IMR-90 (cell line): ENCODE data around the gene SFTA2. TPM values are rescaled to one million over a fixed set of nuclear protein-coding genes. Genes with fewer than 3 reads are reported as not detected.

Source experiments
- ATAC-seq: fragments of 200-7000 bp; cut with Tn5 transposase; 2 replicates; pipeline ENCODE4 v1.9.1; 2020; ENCODE audit warnings: low read depth, mild to moderate bottlenecking, moderate library complexity
- BruUV-seq: library from RNA; stranded (reverse); fragments of 400-500 nt; replicated peaks from 2 replicates; lab custom pipeline; 2021; lab: Mats Ljungman, UMichigan
- CTCF ChIA-PET: fragments of 300-600 bp; formaldehyde crosslinking; extraction: SDS; loops from one replicate; lab custom pipeline; 2021; ENCODE audit warnings: antibody characterized with exemption; lab: Yijun Ruan, JAX
- POLR2A ChIA-PET: fragments of 300-600 bp; sonication (Branson Sonifier 250); formaldehyde crosslinking; loops from one replicate; lab custom pipeline; 2022; ENCODE audit warnings: antibody characterized with exemption; ENCODE audit not compliant: unreplicated experiment; lab: Charles Lee
- DNase-seq: peaks from one replicate; pipeline ENCODE4 v3.0.0; 2013
- H2AFZ ChIP-seq: replicated peaks from 2 replicates; pipeline ENCODE3; 2013; ENCODE audit warnings: low read length, mild to moderate bottlenecking; ENCODE audit not compliant: poor library complexity
- H2AK5ac ChIP-seq: 2 replicates; pipeline ENCODE4 v1.6.1; 2013; ENCODE audit warnings: low read depth, low read length, inconsistent platforms
- H2AK9ac ChIP-seq: replicated peaks from 2 replicates; pipeline ENCODE3; 2013; ENCODE audit warnings: mild to moderate bottlenecking, low read depth, low read length, moderate library complexity; ENCODE audit not compliant: poor library complexity
- H2BK120ac ChIP-seq: 2 replicates; pipeline ENCODE4 v1.6.1; 2013; ENCODE audit warnings: low read depth, low read length, inconsistent platforms
- H2BK15ac ChIP-seq: 3 replicates; pipeline ENCODE4 v1.6.1; 2013; ENCODE audit warnings: low read depth, low read length, inconsistent platforms
- H2BK20ac ChIP-seq: 2 replicates; pipeline ENCODE4 v1.6.1; 2013; ENCODE audit warnings: low read depth, mild to moderate bottlenecking, inconsistent platforms, low read length, moderate library complexity
- H2BK5ac ChIP-seq: 2 replicates; pipeline ENCODE4 v1.6.1; 2013; ENCODE audit warnings: mild to moderate bottlenecking, low read depth, low read length, inconsistent platforms; ENCODE audit not compliant: poor library complexity, severe bottlenecking
- H3K14ac ChIP-seq: replicated peaks from 2 replicates; pipeline ENCODE4 v1.6.1; 2013; ENCODE audit warnings: low read depth, low read length, inconsistent platforms
- H3K18ac ChIP-seq: 2 replicates; pipeline ENCODE4 v1.6.1; 2013; ENCODE audit warnings: low read depth, low read length, control low read depth
- H3K23ac ChIP-seq: 2 replicates; pipeline ENCODE4 v1.6.1; 2013; ENCODE audit warnings: low read depth, low read length, inconsistent platforms
- H3K27ac ChIP-seq: 2 replicates; pipeline ENCODE4 v1.5.1; 2013; ENCODE audit warnings: mild to moderate bottlenecking, control low read depth, low read length; ENCODE audit not compliant: insufficient read depth
- H3K27me3 ChIP-seq: 2 replicates; pipeline ENCODE4 v1.6.1; 2013; ENCODE audit warnings: low read length; ENCODE audit not compliant: control insufficient read depth, insufficient read depth
- H3K36me3 ChIP-seq: 2 replicates; pipeline ENCODE4 v1.6.1; 2013; ENCODE audit warnings: low read length, mixed read lengths; ENCODE audit not compliant: control insufficient read depth, insufficient read depth
- H3K4ac ChIP-seq: 2 replicates; pipeline ENCODE4 v1.6.1; 2013; ENCODE audit warnings: low read depth, low read length, inconsistent platforms
- H3K4me1 ChIP-seq: 2 replicates; pipeline ENCODE4 v1.6.1; 2013; ENCODE audit warnings: low read length, mixed read lengths; ENCODE audit not compliant: control insufficient read depth, insufficient read depth
- H3K4me2 ChIP-seq: 2 replicates; pipeline ENCODE4 v1.6.1; 2013; ENCODE audit warnings: low read depth, mild to moderate bottlenecking, control low read depth, low read length, moderate library complexity
- H3K4me3 ChIP-seq: 2 replicates; pipeline ENCODE4 v1.5.1; 2013; ENCODE audit warnings: low read depth, mild to moderate bottlenecking, control low read depth, low read length, moderate library complexity; ENCODE audit not compliant: insufficient read depth
- H3K56ac ChIP-seq: 2 replicates; pipeline ENCODE4 v1.6.1; 2013; ENCODE audit warnings: low read length, inconsistent platforms; ENCODE audit not compliant: insufficient read depth; ENCODE audit errors: extremely low read depth
- H3K79me1 ChIP-seq, 2 experiments: 2 replicates each; pipeline ENCODE4 v1.6.1; 2013; ENCODE audit warnings: low read length in 2 of 2, inconsistent platforms in 1 of 2, low read depth in 1 of 2
- H3K9ac ChIP-seq: 2 replicates; pipeline ENCODE4 v1.6.1; 2013; ENCODE audit warnings: low read depth, low read length, control low read depth
- H3K9me1 ChIP-seq: 2 replicates; pipeline ENCODE4 v1.6.1; 2013; ENCODE audit warnings: low read length, inconsistent platforms; ENCODE audit not compliant: insufficient read depth
- H3K9me3 ChIP-seq: 2 replicates; pipeline ENCODE4 v1.6.1; 2013; ENCODE audit warnings: low read length; ENCODE audit not compliant: control insufficient read depth, insufficient read depth
- H4K20me1 ChIP-seq: 2 replicates; pipeline ENCODE4 v1.6.1; 2013; ENCODE audit warnings: low read length, inconsistent platforms; ENCODE audit not compliant: insufficient read depth
- H4K5ac ChIP-seq: 2 replicates; pipeline ENCODE4 v1.6.1; 2013; ENCODE audit warnings: mild to moderate bottlenecking, low read depth, low read length, control low read depth
- H4K8ac ChIP-seq, 2 experiments: 2 replicates each; pipeline ENCODE4 v1.6.1; 2013; ENCODE audit warnings: low read depth in 2 of 2, low read length in 2 of 2, control low read depth in 1 of 2, inconsistent platforms in 1 of 2
- H4K91ac ChIP-seq: 2 replicates; pipeline ENCODE4 v1.6.1; 2013; ENCODE audit warnings: low read depth, low read length, inconsistent platforms; ENCODE audit not compliant: insufficient read depth
- NFE2L2 ChIP-seq: fragments of 150-350 bp; IDR thresholded peaks from 2 replicates; pipeline ENCODE4 v1.6.1; 2016; ENCODE audit warnings: low read depth, mild to moderate bottlenecking, low read length
- RCOR1 ChIP-seq: IDR thresholded peaks from 2 replicates; pipeline ENCODE4 v1.6.1; 2012; ENCODE audit warnings: mild to moderate bottlenecking, low read length, improper control_type of control experiment; ENCODE audit not compliant: insufficient replicate concordance
- WGBS, 2 experiments: methylation state at CpG; one replicate each; pipeline versions ENCODE4 v1.1.5 to v1.1.7; 2013; ENCODE audit warnings: missing lambda C conversion rate in 2 of 2; ENCODE audit not compliant: insufficient read length in 1 of 2; ENCODE audit errors: extremely low coverage in 2 of 2; 5-methylcytosine and 5-hydroxymethylcytosine counted together
- dilution Hi-C: fragments of 300-500 bp; cut with HindIII; formaldehyde crosslinking; loops from one replicate; pipeline ENCODE4 v1.14.3; 2018; ENCODE audit warnings: low sequenced_read_pairs; ENCODE audit not compliant: unreplicated experiment
- in situ Hi-C: fragments of 300-500 bp; cut with MboI; formaldehyde crosslinking; loops from 3 replicates; pipeline ENCODE4 v1.14.3; 2019; ENCODE audit warnings: low sequenced_read_pairs, inconsistent platforms, mixed read lengths
- intact Hi-C: fragments of 100-400 bp; cut with micrococcal nuclease; formaldehyde crosslinking; loops from 2 replicates; pipeline ENCODE4 v1.10.0; 2022
- polyA plus RNA-seq, 3 experiments: library from polyadenylated mRNA; depleted of rRNA; stranded (reverse); fragments of >200 nt; gene quantifications; 2 replicates each; pipeline ENCODE4 v1.2.3, GENCODE V29; 2012; ENCODE audit warnings: low replicate concordance in 1 of 3
- total RNA-seq: library from RNA; depleted of rRNA; stranded (reverse); fragments of >200 nt; gene quantifications from 2 replicates; pipeline ENCODE4 v1.2.3, GENCODE V29; 2012
- TF ChIP-seq, protein P1 (sequence below): conservative IDR thresholded peaks from 2 replicates; pipeline ENCODE4 v1.5.1; 2012; ENCODE audit warnings: mild to moderate bottlenecking, low read depth, low read length, improper control_type of control experiment

SFTA2 gene
- total and polyA plus RNA-seq, 2 of the 4 experiments (the other 2 are of a cell fraction) = not detected

DNA sequence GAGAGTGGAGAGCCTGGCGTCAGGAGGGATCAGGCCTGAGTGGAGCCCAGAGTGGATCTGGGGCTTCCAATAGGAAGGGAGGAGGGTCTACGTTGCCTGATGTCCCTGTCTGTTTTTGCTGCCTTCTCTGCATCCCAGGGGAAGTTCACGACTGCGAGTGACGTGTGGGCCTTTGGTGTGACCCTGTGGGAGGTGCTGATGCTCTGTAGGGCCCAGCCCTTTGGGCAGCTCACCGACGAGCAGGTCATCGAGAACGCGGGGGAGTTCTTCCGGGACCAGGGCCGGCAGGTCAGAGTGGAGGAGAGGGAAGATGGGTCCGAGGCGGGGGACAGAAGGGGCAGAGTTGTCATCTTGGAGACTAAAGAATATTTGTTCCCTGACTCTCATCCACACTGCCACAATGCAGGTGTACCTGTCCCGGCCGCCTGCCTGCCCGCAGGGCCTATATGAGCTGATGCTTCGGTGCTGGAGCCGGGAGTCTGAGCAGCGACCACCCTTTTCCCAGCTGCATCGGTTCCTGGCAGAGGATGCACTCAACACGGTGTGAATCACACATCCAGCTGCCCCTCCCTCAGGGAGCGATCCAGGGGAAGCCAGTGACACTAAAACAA, 33.1 kb downstream of the SFTA2 start:
- WGBS, 2 experiments = 83% methylated on average over 6 of the region's 23 CpGs; no CpG with 5 or more reads in 1 of the 2 experiments
- CTCF ChIA-PET = no interaction called here
- H3K27me3 ChIP-seq = no peaks in the 10 kb centered on the region
- H4K5ac ChIP-seq = no peak overlapping the region
- H2AFZ ChIP-seq = peak overlapping the region; percentile 32
- no peak overlapping the region for H2BK5ac ChIP-seq
- intact Hi-C loops = no loop called here
- no peak for DNase-seq
- BruUV-seq = no TSS peak
- in situ Hi-C loops = no loop called here
- H3K56ac ChIP-seq = no peak overlapping the region
- no peak overlapping the region for H3K14ac ChIP-seq
- no peak overlapping the region for H3K4me3 ChIP-seq
- H3K4me1 ChIP-seq = no peaks in the 10 kb centered on the region
- no peaks in the 10 kb centered on the region for H3K9me1 ChIP-seq
- no peak overlapping the region for H2BK20ac ChIP-seq
- no peak overlapping the region for H3K4ac ChIP-seq
- H3K9ac ChIP-seq = no peak overlapping the region
- peaks cover 51% of the 10 kb centered on the region for H3K36me3 ChIP-seq
- H3K79me1 ChIP-seq = no peaks in the 10 kb centered on the region
- H2AK5ac ChIP-seq = no peak overlapping the region
- H4K8ac ChIP-seq = no peak overlapping the region
- no peak overlapping the region for H2BK15ac ChIP-seq
- no peak overlapping the region for H3K23ac ChIP-seq
- dilution Hi-C loops = no loop called here
- H2BK120ac ChIP-seq = no peak overlapping the region
- ATAC-seq = no peak
- TF ChIP-seq NFE2L2 = no peak
- TF ChIP-seq, protein P1, sequence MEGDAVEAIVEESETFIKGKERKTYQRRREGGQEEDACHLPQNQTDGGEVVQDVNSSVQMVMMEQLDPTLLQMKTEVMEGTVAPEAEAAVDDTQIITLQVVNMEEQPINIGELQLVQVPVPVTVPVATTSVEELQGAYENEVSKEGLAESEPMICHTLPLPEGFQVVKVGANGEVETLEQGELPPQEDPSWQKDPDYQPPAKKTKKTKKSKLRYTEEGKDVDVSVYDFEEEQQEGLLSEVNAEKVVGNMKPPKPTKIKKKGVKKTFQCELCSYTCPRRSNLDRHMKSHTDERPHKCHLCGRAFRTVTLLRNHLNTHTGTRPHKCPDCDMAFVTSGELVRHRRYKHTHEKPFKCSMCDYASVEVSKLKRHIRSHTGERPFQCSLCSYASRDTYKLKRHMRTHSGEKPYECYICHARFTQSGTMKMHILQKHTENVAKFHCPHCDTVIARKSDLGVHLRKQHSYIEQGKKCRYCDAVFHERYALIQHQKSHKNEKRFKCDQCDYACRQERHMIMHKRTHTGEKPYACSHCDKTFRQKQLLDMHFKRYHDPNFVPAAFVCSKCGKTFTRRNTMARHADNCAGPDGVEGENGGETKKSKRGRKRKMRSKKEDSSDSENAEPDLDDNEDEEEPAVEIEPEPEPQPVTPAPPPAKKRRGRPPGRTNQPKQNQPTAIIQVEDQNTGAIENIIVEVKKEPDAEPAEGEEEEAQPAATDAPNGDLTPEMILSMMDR = no peak
- no peak for TF ChIP-seq RCOR1
- no peak overlapping the region for H3K27ac ChIP-seq
- no peak overlapping the region for H3K18ac ChIP-seq
- no peak overlapping the region for H2AK9ac ChIP-seq
- no peak overlapping the region for H3K4me2 ChIP-seq
- no peaks in the 10 kb centered on the region for H4K20me1 ChIP-seq
- H3K9me3 ChIP-seq = no peaks in the 10 kb centered on the region
- POLR2A ChIA-PET = no interaction called here
- H4K91ac ChIP-seq = no peak overlapping the region
